Natural killer cell (primary cell): ENCODE measurements around the gene PKP4. TPM values are rescaled to one million over a fixed set of nuclear protein-coding genes. Genes with fewer than 3 reads are reported as not detected.

Experiments
- ATAC-seq, 3 donors: fragments of 150-1000 bp in 2 of 3; fragments of 200-7000 bp in 1 of 3; cut with Tn5 transposase; 1 replicate in 1 of 3; 2 replicates in 2 of 3; pipeline ENCODE4 v1.10.0; 2021; ENCODE audit warnings: mild to moderate bottlenecking in 2 of 3, moderate library complexity in 2 of 3
- DNase-seq, 2 donors: peaks; one replicate each; pipeline versions ENCODE4 v3.0.0 to v3.0.0-alpha.2; 2013 to 2021; ENCODE audit warnings: mixed read lengths in 1 of 2
- H3K27ac ChIP-seq: one replicate; pipeline ENCODE4 v1.5.1; 2013; ENCODE audit warnings: mild to moderate bottlenecking, low read length
- H3K27me3 ChIP-seq: one replicate; pipeline ENCODE4 v1.6.1; 2013; ENCODE audit warnings: low read length; ENCODE audit not compliant: control insufficient read depth, insufficient read depth
- H3K36me3 ChIP-seq: one replicate; pipeline ENCODE4 v1.6.1; 2013; ENCODE audit warnings: low read length; ENCODE audit not compliant: control insufficient read depth, insufficient read depth
- H3K4me1 ChIP-seq: one replicate; pipeline ENCODE4 v1.6.1; 2013; ENCODE audit warnings: low read length; ENCODE audit not compliant: control insufficient read depth, insufficient read depth
- H3K4me3 ChIP-seq: one replicate; pipeline ENCODE4 v1.5.1; 2013; ENCODE audit warnings: low read length
- H3K9me3 ChIP-seq: one replicate; pipeline ENCODE4 v1.6.1; 2013; ENCODE audit warnings: low read length; ENCODE audit not compliant: control insufficient read depth, insufficient read depth
- H3K27ac Mint-ChIP-seq, 2 donors: one replicate each; pipeline ENCODE4 v1.8.0; 2022; ENCODE audit warnings: mild to moderate bottlenecking in 2 of 2, mixed read lengths in 2 of 2, moderate library complexity in 1 of 2
- H3K27me3 Mint-ChIP-seq, 2 donors: one replicate each; pipeline ENCODE4 v1.8.0; 2022; ENCODE audit warnings: low read depth in 2 of 2, mixed read lengths in 2 of 2
- H3K36me3 Mint-ChIP-seq: one replicate; pipeline ENCODE4 v1.8.0; 2022; ENCODE audit warnings: mixed read lengths
- H3K4me1 Mint-ChIP-seq, 2 donors: one replicate each; pipeline ENCODE4 v1.8.0; 2022; ENCODE audit warnings: mixed read lengths in 2 of 2
- H3K4me3 Mint-ChIP-seq: one replicate; pipeline ENCODE4 v1.8.0; 2022; ENCODE audit warnings: mild to moderate bottlenecking, moderate library complexity, mixed read lengths
- H3K9me3 Mint-ChIP-seq, 2 donors: one replicate each; pipeline ENCODE4 v1.8.0; 2022; ENCODE audit warnings: mixed read lengths in 2 of 2
- CTCF ChIP-seq: fragments of 200-600 bp; IDR thresholded peaks from one replicate; pipeline ENCODE4 v1.8.0; 2022; ENCODE audit warnings: antibody characterized with exemption
- WGBS: methylation state at CpG from one replicate; pipeline ENCODE4 v1.1.7; 2013; ENCODE audit warnings: missing lambda C conversion rate; ENCODE audit not compliant: insufficient coverage; 5-methylcytosine and 5-hydroxymethylcytosine counted together
- intact Hi-C: fragments of 100-400 bp; cut with micrococcal nuclease; formaldehyde crosslinking; loops from one replicate; pipeline ENCODE4 v1.14.2; 2022
- total RNA-seq, 4 donors: library from RNA; stranded (reverse); fragments of 120-200 nt in 1 of 4; gene quantifications; one replicate each; pipeline versions ENCODE4 v1.2.3 to v1.2.4, GENCODE V29; 2013 to 2022

The PKP4 gene
- 1 to 10 TPM; 5.9 to 8.4 (median 7.2) TPM for total RNA-seq
- 11.6 TPM for total RNA-seq (2013)

GRCh38 chr2:158456309-158457066, at the start of gene PKP4, which contains the start of gene CCDC148:
Gene PKP4, plus strand, starts transcription at chr2:158456952. Its CDS starts 76,233 bp downstream, at chr2:158533185.
Gene CCDC148, minus strand, starts transcription at chr2:158456753. Its CDS starts 314 bp downstream, at chr2:158456439.
- TF ChIP-seq CTCF: no peak
- peaks cover 3% of the 10 kb centered on the region for H3K27me3 ChIP-seq
- Mint-ChIP-seq H3K27ac (peak within 1 kb of the TSS; percentile 21 to 92), H3K4me1 (peaks cover 15 to 20% of the 10 kb centered on the region in 2 donors), H3K4me3 (peak within 1 kb of the TSS; percentile 97), H3K36me3 (no peaks in the 10 kb centered on the region), H3K9me3 (no peaks in the 10 kb centered on the region), H3K27me3 (peaks cover 15 to 46% of the 10 kb centered on the region in 2 donors)
- H3K9me3 ChIP-seq: no peaks in the 10 kb centered on the region
- H3K27ac ChIP-seq: peak within 1 kb of the TSS; percentile 39
- H3K4me3 ChIP-seq: peak within 1 kb of the TSS; percentile 71
- intact Hi-C loops: no loop called here
- peaks cover 12% of the 10 kb centered on the region for H3K4me1 ChIP-seq
- peak; percentile 89 to 95 (median 91) for ATAC-seq
- WGBS: under 1% methylated on average over 48 of the region's 48 CpGs
- H3K36me3 ChIP-seq: no peaks in the 10 kb centered on the region
- DNase-seq: peak; percentile 81 to 96

GRCh38 chr2:158407031-158407430, 49.7 kb upstream of the PKP4 start:
- Histone ChIP-seq H3K36me3 (no peaks in the 10 kb centered on the region), H3K4me3 (no peak overlapping the region), H3K27ac (no peak overlapping the region), H3K9me3 (peaks cover 4% of the 10 kb centered on the region), H3K4me1 (no peaks in the 10 kb centered on the region), H3K27me3 (no peaks in the 10 kb centered on the region)
- Mint-ChIP-seq H3K27me3 (peaks cover 6 to 9% of the 10 kb centered on the region in 2 donors), H3K4me1 (no peaks in the 10 kb centered on the region), H3K9me3 (peaks cover 9 to 13% of the 10 kb centered on the region in 2 donors), H3K27ac (no peak overlapping the region), H3K4me3 (no peak overlapping the region), H3K36me3 (peaks cover 8% of the 10 kb centered on the region)
- DNase-seq (no peak), ATAC-seq (no peak)
- WGBS: 86% methylated on average over 3 of the region's 3 CpGs
- intact Hi-C loops: no loop called here
- TF ChIP-seq CTCF: no peak

- no peak for DNase-seq
- Histone ChIP-seq H3K4me3 (no peak overlapping the region), H3K36me3 (no peaks in the 10 kb centered on the region), H3K27me3 (no peaks in the 10 kb centered on the region), H3K4me1 (no peaks in the 10 kb centered on the region), H3K27ac (no peak overlapping the region), H3K9me3 (peaks cover 6% of the 10 kb centered on the region)
- no peak overlapping the region for H3K4me3 Mint-ChIP-seq
- H3K4me1 Mint-ChIP-seq: no peaks in the 10 kb centered on the region
- H3K27ac Mint-ChIP-seq: no peak overlapping the region
- no peak for ATAC-seq
- peaks cover 8% of the 10 kb centered on the region for H3K36me3 Mint-ChIP-seq
- no peak for TF ChIP-seq CTCF
- H3K27me3 Mint-ChIP-seq: peaks cover 6 to 9% of the 10 kb centered on the region in 2 donors
- H3K9me3 Mint-ChIP-seq: peaks cover 9 to 13% of the 10 kb centered on the region in 2 donors
- no CpG with 5 or more reads among the region's 1 CpG for WGBS
- intact Hi-C loops: no loop called here
Measured at GRCh38 chr2:158410132-158410531, 46.6 kb upstream of the PKP4 start.
